HL-60 (cell line): ENCODE data around the gene NUDT8.
"Not testable (repeated sequence)": the region's sequence is repeated elsewhere in the genome, so short reads cannot be mapped to it uniquely, and the experiment has no call there.

Experiments used
- DNase-seq, 2 experiments: peaks; one replicate each; pipeline ENCODE4 v3.0.0-alpha.2; 2010 to 2020; ENCODE audit warnings: low read depth in 1 of 2, low spot score in 1 of 2
- H3K27ac ChIP-seq: fragments of 250-450 bp; sonication (Bioruptor Pico); replicated peaks from 2 replicates; pipeline ENCODE4 v1.5.1; 2020; ENCODE audit warnings: mild to moderate bottlenecking, moderate library complexity
- H3K27me3 ChIP-seq: fragments of 250-450 bp; sonication (Bioruptor Pico); 2 replicates; pipeline ENCODE4 v1.5.1; 2021; ENCODE audit warnings: mild to moderate bottlenecking, moderate library complexity; ENCODE audit not compliant: insufficient read depth, poor library complexity, severe bottlenecking
- H3K4me3 ChIP-seq: replicated peaks from 2 replicates; pipeline ENCODE4 v1.5.1; 2011; ENCODE audit warnings: mild to moderate bottlenecking, control low read depth, low read length; ENCODE audit not compliant: insufficient read depth
- GABPA ChIP-seq: IDR thresholded peaks from 2 replicates; pipeline ENCODE4 v1.6.1; 2012; ENCODE audit warnings: low read depth
- POLR2AphosphoS5 ChIP-seq: IDR thresholded peaks from 2 replicates; pipeline ENCODE4 v1.6.1; 2012; ENCODE audit warnings: low read depth
- REST ChIP-seq: IDR thresholded peaks from 2 replicates; pipeline ENCODE4 v1.6.1; 2012; ENCODE audit warnings: low read depth; ENCODE audit not compliant: insufficient replicate concordance
- SPI1 ChIP-seq: IDR thresholded peaks from 2 replicates; pipeline ENCODE4 v1.6.1; 2012; ENCODE audit warnings: low read depth, mild to moderate bottlenecking, borderline replicate concordance
- TF ChIP-seq, protein P1 (sequence below): IDR thresholded peaks from one replicate; pipeline ENCODE4 v1.5.1; 2011; ENCODE audit warnings: low read length, control low read depth, inconsistent platforms; ENCODE audit not compliant: insufficient read depth

Gene NUDT8

DNA sequence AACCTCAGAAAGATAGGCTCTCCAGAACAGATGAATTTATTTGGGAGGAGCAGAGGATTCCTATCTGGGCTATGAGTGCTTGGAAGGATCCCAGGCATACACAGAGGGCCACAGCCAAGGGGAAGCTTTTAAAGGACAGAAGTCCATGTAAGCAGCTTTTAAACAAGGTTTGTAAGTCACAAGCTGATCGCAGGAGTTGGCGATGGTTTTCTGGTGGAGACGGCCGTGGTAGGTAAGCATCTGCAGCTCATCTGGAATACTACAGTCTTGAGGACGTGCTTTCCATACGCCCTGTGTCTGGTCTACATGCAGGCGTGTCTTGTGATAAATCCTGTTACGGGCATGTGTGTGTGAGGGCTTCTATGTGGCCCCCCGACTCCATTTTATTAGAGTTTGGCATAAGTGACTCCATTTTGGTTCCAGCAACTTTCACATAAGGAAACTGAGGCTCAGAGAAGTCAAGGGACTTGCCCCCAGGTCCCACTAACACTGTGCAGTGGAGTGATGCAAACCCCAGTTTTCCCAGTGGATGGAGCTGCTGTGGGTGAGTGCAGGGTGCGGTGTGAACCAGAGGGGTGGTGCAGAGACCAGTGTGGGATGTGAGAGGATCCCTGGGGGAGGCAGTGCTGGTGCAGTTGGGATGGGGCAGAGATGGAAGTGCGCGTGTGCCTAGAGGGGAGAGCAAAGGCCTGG is 32.6 kb upstream of the NUDT8 start:
- H3K27me3 ChIP-seq: no peaks in the 10 kb centered on the region
- no peak for DNase-seq
- no peak overlapping the region for H3K4me3 ChIP-seq
- TF ChIP-seq GABPA: no peak
- no peak for TF ChIP-seq SPI1
- TF ChIP-seq REST: no peak
- TF ChIP-seq, protein P1, sequence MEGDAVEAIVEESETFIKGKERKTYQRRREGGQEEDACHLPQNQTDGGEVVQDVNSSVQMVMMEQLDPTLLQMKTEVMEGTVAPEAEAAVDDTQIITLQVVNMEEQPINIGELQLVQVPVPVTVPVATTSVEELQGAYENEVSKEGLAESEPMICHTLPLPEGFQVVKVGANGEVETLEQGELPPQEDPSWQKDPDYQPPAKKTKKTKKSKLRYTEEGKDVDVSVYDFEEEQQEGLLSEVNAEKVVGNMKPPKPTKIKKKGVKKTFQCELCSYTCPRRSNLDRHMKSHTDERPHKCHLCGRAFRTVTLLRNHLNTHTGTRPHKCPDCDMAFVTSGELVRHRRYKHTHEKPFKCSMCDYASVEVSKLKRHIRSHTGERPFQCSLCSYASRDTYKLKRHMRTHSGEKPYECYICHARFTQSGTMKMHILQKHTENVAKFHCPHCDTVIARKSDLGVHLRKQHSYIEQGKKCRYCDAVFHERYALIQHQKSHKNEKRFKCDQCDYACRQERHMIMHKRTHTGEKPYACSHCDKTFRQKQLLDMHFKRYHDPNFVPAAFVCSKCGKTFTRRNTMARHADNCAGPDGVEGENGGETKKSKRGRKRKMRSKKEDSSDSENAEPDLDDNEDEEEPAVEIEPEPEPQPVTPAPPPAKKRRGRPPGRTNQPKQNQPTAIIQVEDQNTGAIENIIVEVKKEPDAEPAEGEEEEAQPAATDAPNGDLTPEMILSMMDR: no peak
- TF ChIP-seq POLR2AphosphoS5: no peak
- H3K27ac ChIP-seq: no peak overlapping the region

GRCh38 chr11:67660752-67661151 is 31.0 kb upstream of the NUDT8 start:
- not testable (repeated sequence) for H3K27me3 ChIP-seq, DNase-seq, H3K4me3 ChIP-seq, H3K27ac ChIP-seq

DNA sequence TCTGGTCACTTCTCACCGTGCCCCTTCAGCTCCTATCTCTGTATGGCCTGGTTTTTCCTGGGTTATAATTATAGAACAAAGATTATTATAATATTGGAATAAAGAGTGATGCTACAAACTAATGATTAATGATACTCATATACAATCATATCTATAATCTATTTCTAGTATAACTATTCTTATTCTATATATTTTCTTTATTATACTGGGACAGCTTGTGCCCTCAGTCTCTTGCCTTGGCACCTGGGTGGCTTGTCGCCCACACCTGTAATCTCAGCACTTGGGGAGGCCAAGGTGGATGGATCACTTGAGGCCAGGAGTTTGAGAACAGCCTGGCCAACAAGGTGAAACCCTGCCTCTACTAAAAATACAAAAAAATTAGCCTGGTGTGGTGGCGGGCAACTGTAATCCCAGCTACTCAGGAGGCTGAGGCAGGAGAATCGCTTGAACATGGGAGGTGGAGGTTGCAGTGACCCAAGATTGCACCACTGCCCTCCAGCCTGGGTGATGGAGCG is 30.0 kb upstream of the NUDT8 start:
- H3K27ac ChIP-seq: not testable (repeated sequence)

GRCh38 chr11:67657300-67657699 is 27.6 kb upstream of the NUDT8 start:
- H3K27ac ChIP-seq: no peak overlapping the region
- no peak overlapping the region for H3K4me3 ChIP-seq
- H3K27me3 ChIP-seq: no peaks in the 10 kb centered on the region
- no peak for DNase-seq
- TF ChIP-seq, protein P1: no peak
- TF ChIP-seq GABPA: no peak
- no peak for TF ChIP-seq POLR2AphosphoS5
- no peak for TF ChIP-seq REST
- no peak for TF ChIP-seq SPI1

More for the DNA sequence above, 30.0 kb upstream of the NUDT8 start:
- H3K4me3 ChIP-seq, H3K27me3 ChIP-seq, DNase-seq: not testable (repeated sequence)
